ENCODE measurements around the gene ANO1. TPM values are rescaled to one million over a fixed set of nuclear protein-coding genes. Genes with fewer than 3 reads are reported as not detected.

The ANO1 gene
- total and polyA plus RNA-seq, 2 of the 8 experiments (the other 6 are each of a cell fraction or from before 2014, with no cell fraction given): 4.7 to 5.0 TPM

DNA sequence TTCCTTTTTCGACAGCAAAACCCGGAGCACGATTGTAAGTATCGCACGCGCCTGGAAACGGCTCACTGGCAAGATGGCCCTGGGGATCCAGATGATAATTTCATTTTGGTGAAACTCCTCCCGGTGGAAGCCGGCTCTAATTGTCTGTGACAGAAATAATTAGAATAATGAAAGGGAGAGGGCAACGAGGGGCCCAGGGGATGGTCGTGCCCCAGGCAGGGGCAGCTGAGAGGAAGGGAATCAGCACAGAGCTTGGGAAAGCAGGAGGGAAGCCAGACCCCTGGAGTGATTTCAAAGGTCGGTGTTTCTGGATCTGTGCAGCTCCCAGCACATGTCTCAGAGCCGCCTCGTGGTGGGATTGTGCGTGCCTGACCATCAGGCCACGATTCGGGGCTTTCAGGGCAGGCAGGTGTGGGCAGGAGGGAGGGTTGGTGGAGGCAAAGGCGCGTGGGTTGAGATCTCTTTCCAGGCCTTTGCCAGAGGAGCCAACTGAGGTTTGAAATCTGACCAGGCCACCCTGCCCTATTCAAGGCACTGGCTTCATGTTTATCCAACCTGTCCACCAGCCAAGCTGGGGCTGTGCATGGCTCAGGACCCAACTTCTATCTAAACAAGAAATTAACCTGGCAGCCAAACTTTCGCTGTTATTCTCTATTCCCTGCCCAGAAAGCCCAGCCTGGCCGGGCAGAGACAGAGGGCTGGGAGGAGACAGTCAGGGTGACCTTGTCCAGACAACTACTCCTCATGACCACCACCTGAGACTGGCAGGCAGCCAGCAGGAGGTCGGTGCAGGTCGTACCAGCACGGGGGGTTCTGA is 27.8 kb downstream of the ANO1 start:
- H3K23ac ChIP-seq (ENCODE audit: insufficient read length): no peak overlapping the region
- no peak overlapping the region for H2AFZ ChIP-seq (ENCODE audit: low read length)
- no peak overlapping the region for H3K14ac ChIP-seq (ENCODE audit: insufficient read length)
- no peak for FAIRE-seq
- no peak overlapping the region for H2BK5ac ChIP-seq (ENCODE audit: low read depth, low read length)
- ChIA-PET CTCF (ENCODE audit: partially characterized antibody) (interaction anchor here (0.6 to 1.6 kb wide), 8 partner anchors 15 to 1618 kb away, joined by 3 to 4 read pairs (median 3); no protein-coding TSS in a partner anchor), POLR2A (ENCODE audit: partially characterized antibody) (interaction anchor here (0.8 to 1.2 kb wide), 2 partner anchors 18 to 145 kb away, joined by 3 read pairs; no protein-coding TSS in a partner anchor)
- no peak for TF ChIP-seq GABPA (IDR thresholded peaks at IDR 0.05; ENCODE audit: borderline replicate concordance, insufficient read depth, low read length)
- TF ChIP-seq RXRA (IDR thresholded peaks at IDR 0.05; ENCODE audit: insufficient read depth, low read depth, low read length): no peak
- no peak for TF ChIP-seq YY1 (IDR thresholded peaks at IDR 0.05; ENCODE audit: low read depth, low read length)
- no peak for TF ChIP-seq SRF (IDR thresholded peaks at IDR 0.05; ENCODE audit: low read depth, low read length)
- no peak overlapping the region for H2AK5ac ChIP-seq (ENCODE audit: low read depth, low read length)
- no peaks in the 10 kb centered on the region for H3K79me1 ChIP-seq (ENCODE audit: low read depth, low read length)
- no peak overlapping the region for H2BK15ac ChIP-seq (ENCODE audit: low read length)
- no peak overlapping the region for H2BK12ac ChIP-seq (ENCODE audit: low read depth, low read length)
- H3K4me1 ChIP-seq (replicated peaks in 1 of 4; ENCODE audit: control insufficient read depth in 3 of 4, insufficient read depth in 4 of 4, low read length in 3 of 4): peaks cover 0 to 10% (median 5%) of the 10 kb centered on the region in 4 experiments; a peak in 4 of 7 replicates
- H3K9ac ChIP-seq (replicated peaks in 1 of 4; ENCODE audit: extremely low read depth in 1 of 4, low read depth in 3 of 4, low read length in 3 of 4): no peak overlapping the region
- H3K79me2 ChIP-seq (ENCODE audit: control insufficient read depth in 1 of 2, insufficient read depth in 2 of 2, low read length in 2 of 2): no peaks in the 10 kb centered on the region
- H4K20me1 ChIP-seq (replicated peaks in 1 of 2; ENCODE audit: control insufficient read depth in 1 of 2, insufficient read depth in 2 of 2, low read length in 2 of 2): no peaks in the 10 kb centered on the region
- no peak overlapping the region for H2BK120ac ChIP-seq (replicated peaks; ENCODE audit: low read depth, low read length)
- WGBS, 2 experiments (ENCODE audit: extremely low coverage in 1 of 2, insufficient coverage in 1 of 2, insufficient read length in 1 of 2, insufficient replicate concordance in 2 of 2, low coverage in 1 of 2, low lambda C conversion rate in 2 of 2, missing lambda C conversion rate in 1 of 2): 90% methylated on average over 24 of the region's 24 CpGs; no CpG with 5 or more reads in 1 of the 2 experiments
- H3K4me3 ChIP-seq (ENCODE audit: extremely low read depth in 1 of 4, insufficient read depth in 2 of 4, low read depth in 3 of 4, low read length in 4 of 4): no peak overlapping the region
- no peak overlapping the region; the same call in 1 of the 2 replicates for H3K27ac ChIP-seq (ENCODE audit: low read depth, low read length)
- no peaks in the 10 kb centered on the region for H3K36me3 ChIP-seq (ENCODE audit: control insufficient read depth in 2 of 4, insufficient read depth in 4 of 4, low read length in 3 of 4)
- peak overlapping the region; percentile 41 for H4K91ac ChIP-seq (replicated peaks; ENCODE audit: insufficient read length, low read length)
- no peak overlapping the region for H2BK20ac ChIP-seq (ENCODE audit: low read length)
- H3K23me2 ChIP-seq (ENCODE audit: low read depth, low read length): 0 out of 2 replicates have a peak, but pooled peaks cover 3% of the 10 kb centered on the region
- H3K27me3 ChIP-seq (replicated peaks in 1 of 4; ENCODE audit: control insufficient read depth in 3 of 4, extremely low read depth in 1 of 4, insufficient read depth in 3 of 4, low read length in 3 of 4): no peaks in the 10 kb centered on the region
- DNase-seq (ENCODE audit: low read depth in 1 of 2, low spot score in 2 of 2): no peak
- no peak overlapping the region for H3K18ac ChIP-seq (ENCODE audit: extremely low read depth, low read length)
- no peaks in the 10 kb centered on the region for H3K9me3 ChIP-seq (ENCODE audit: insufficient read depth in 2 of 2, low read depth in 1 of 2, low read length in 1 of 2)
- no peak overlapping the region for H3K56ac ChIP-seq (replicated peaks; ENCODE audit: insufficient read length, low read depth, low read length)
- H4K8ac ChIP-seq (ENCODE audit: extremely low read depth, insufficient read depth, low read length): no peak overlapping the region
- H3K4ac ChIP-seq (replicated peaks; ENCODE audit: insufficient read length, low read depth, low read length): no peak overlapping the region
- no peak overlapping the region for H4K5ac ChIP-seq (ENCODE audit: insufficient read length, low read depth, low read length)
- H3K4me2 ChIP-seq (ENCODE audit: insufficient read depth in 1 of 2, low read depth in 2 of 2, low read length in 2 of 2): no peak overlapping the region
